IPS-18a (cell line): ENCODE data around the gene COMMD6.

Experiments used
- H3K27ac ChIP-seq: one replicate; pipeline ENCODE4 v1.5.1; 2013; ENCODE audit warnings: low read length
- H3K27me3 ChIP-seq: one replicate; pipeline ENCODE4 v1.6.1; 2013; ENCODE audit warnings: mild to moderate bottlenecking, low read length; ENCODE audit not compliant: control insufficient read depth, insufficient read depth
- H3K36me3 ChIP-seq: one replicate; pipeline ENCODE4 v1.6.1; 2013; ENCODE audit warnings: low read depth, low read length; ENCODE audit not compliant: control insufficient read depth
- H3K4me1 ChIP-seq: one replicate; pipeline ENCODE4 v1.6.1; 2013; ENCODE audit warnings: low read depth, low read length; ENCODE audit not compliant: control insufficient read depth
- H3K4me3 ChIP-seq: one replicate; pipeline ENCODE4 v1.5.1; 2013; ENCODE audit warnings: low read length
- H3K9ac ChIP-seq: one replicate; pipeline ENCODE4 v1.6.1; 2013; ENCODE audit warnings: mild to moderate bottlenecking, low read length, moderate library complexity
- H3K9me3 ChIP-seq: one replicate; pipeline ENCODE4 v1.6.1; 2013; ENCODE audit warnings: low read depth, low read length; ENCODE audit not compliant: control insufficient read depth

The COMMD6 gene

GRCh38 chr13:75537401-75538365 is at the start of gene COMMD6:
TSS of gene COMMD6 (minus strand) at chr13:75537841. CDS start at chr13:75537805, 36 bp downstream.
- H3K27me3 ChIP-seq = no peaks in the 10 kb centered on the region
- peak within 1 kb of the TSS; percentile 93 for H3K4me3 ChIP-seq
- peak within 1 kb of the TSS; percentile 80 for H3K27ac ChIP-seq
- H3K9me3 ChIP-seq = no peaks in the 10 kb centered on the region
- no peaks in the 10 kb centered on the region for H3K36me3 ChIP-seq
- H3K4me1 ChIP-seq = peaks cover 7% of the 10 kb centered on the region
- H3K9ac ChIP-seq = peak within 1 kb of the TSS; percentile 75

- Histone ChIP-seq H3K4me3 (no peak overlapping the region), H3K27me3 (no peaks in the 10 kb centered on the region), H3K9ac (no peak overlapping the region), H3K36me3 (no peaks in the 10 kb centered on the region), H3K27ac (no peak overlapping the region), H3K4me1 (peaks cover 3% of the 10 kb centered on the region), H3K9me3 (peaks cover 4% of the 10 kb centered on the region)
These were observed 47.5 kb upstream of the COMMD6 start for GRCh38 chr13:75585153-75585552.

GRCh38 chr13:75583091-75583490 is 45.5 kb upstream of the COMMD6 start:
- peaks cover 4% of the 10 kb centered on the region for H3K9me3 ChIP-seq
- no peak overlapping the region for H3K9ac ChIP-seq
- H3K4me1 ChIP-seq = peaks cover 3% of the 10 kb centered on the region
- H3K27me3 ChIP-seq = no peaks in the 10 kb centered on the region
- H3K4me3 ChIP-seq = no peak overlapping the region
- H3K36me3 ChIP-seq = no peaks in the 10 kb centered on the region
- no peak overlapping the region for H3K27ac ChIP-seq

- Histone ChIP-seq H3K36me3 (no peaks in the 10 kb centered on the region), H3K9me3 (peaks cover 4% of the 10 kb centered on the region), H3K27ac (no peak overlapping the region)
These were observed 44.4 kb upstream of the COMMD6 start for GRCh38 chr13:75581874-75582640.

GRCh38 chr13:75579529-75579928 is 41.9 kb upstream of the COMMD6 start:
- no peak overlapping the region for H3K4me3 ChIP-seq
- H3K36me3 ChIP-seq = peaks cover 5% of the 10 kb centered on the region
- no peak overlapping the region for H3K27ac ChIP-seq
- H3K9ac ChIP-seq = no peak overlapping the region
- no peaks in the 10 kb centered on the region for H3K4me1 ChIP-seq
- no peaks in the 10 kb centered on the region for H3K9me3 ChIP-seq
- H3K27me3 ChIP-seq = no peaks in the 10 kb centered on the region

More at GRCh38 chr13:75581874-75582640, 44.4 kb upstream of the COMMD6 start:
- H3K4me3 ChIP-seq = no peak overlapping the region
- H3K27me3 ChIP-seq = no peaks in the 10 kb centered on the region
- no peak overlapping the region for H3K9ac ChIP-seq
- H3K4me1 ChIP-seq = no peaks in the 10 kb centered on the region

GRCh38 chr13:75569576-75569975 is 31.9 kb upstream of the COMMD6 start:
- no peak overlapping the region for H3K9ac ChIP-seq

GRCh38 chr13:75566658-75567057 is 29.0 kb upstream of the COMMD6 start:
- no peak overlapping the region for H3K27ac ChIP-seq
- H3K4me3 ChIP-seq = no peak overlapping the region
- no peaks in the 10 kb centered on the region for H3K4me1 ChIP-seq
- no peak overlapping the region for H3K9ac ChIP-seq
- no peaks in the 10 kb centered on the region for H3K27me3 ChIP-seq
- H3K36me3 ChIP-seq = peaks cover 15% of the 10 kb centered on the region
- H3K9me3 ChIP-seq = no peaks in the 10 kb centered on the region

More at GRCh38 chr13:75569576-75569975, 31.9 kb upstream of the COMMD6 start:
- no peak overlapping the region for H3K4me3 ChIP-seq
- no peaks in the 10 kb centered on the region for H3K27me3 ChIP-seq
- H3K9me3 ChIP-seq = no peaks in the 10 kb centered on the region
- peaks cover 22% of the 10 kb centered on the region for H3K36me3 ChIP-seq
- no peak overlapping the region for H3K27ac ChIP-seq
- H3K4me1 ChIP-seq = no peaks in the 10 kb centered on the region

- H3K27me3 ChIP-seq = no peaks in the 10 kb centered on the region
- no peak overlapping the region for H3K9ac ChIP-seq
- H3K4me3 ChIP-seq = no peak overlapping the region
- H3K36me3 ChIP-seq = peaks cover 9% of the 10 kb centered on the region
- H3K9me3 ChIP-seq = no peaks in the 10 kb centered on the region
- no peaks in the 10 kb centered on the region for H3K4me1 ChIP-seq
- no peak overlapping the region for H3K27ac ChIP-seq
These were observed 20.7 kb upstream of the COMMD6 start for GRCh38 chr13:75558145-75558840.

- Histone ChIP-seq H3K36me3 (peaks cover 9% of the 10 kb centered on the region), H3K9ac (no peak overlapping the region), H3K9me3 (no peaks in the 10 kb centered on the region), H3K27me3 (no peaks in the 10 kb centered on the region), H3K4me3 (no peak overlapping the region), H3K4me1 (no peaks in the 10 kb centered on the region), H3K27ac (no peak overlapping the region)
These were observed 19.3 kb upstream of the COMMD6 start for GRCh38 chr13:75556961-75557360.

- H3K36me3 ChIP-seq = peaks cover 8% of the 10 kb centered on the region
- H3K9me3 ChIP-seq = no peaks in the 10 kb centered on the region
- no peak overlapping the region for H3K27ac ChIP-seq
- no peak overlapping the region for H3K4me3 ChIP-seq
- no peaks in the 10 kb centered on the region for H3K27me3 ChIP-seq
- H3K9ac ChIP-seq = no peak overlapping the region
- peaks cover under 1% of the 10 kb centered on the region for H3K4me1 ChIP-seq
These were observed 18.2 kb upstream of the COMMD6 start for GRCh38 chr13:75555836-75556235.

GRCh38 chr13:75554981-75555380 is 17.3 kb upstream of the COMMD6 start:
- no peak overlapping the region for H3K4me3 ChIP-seq
- no peak overlapping the region for H3K27ac ChIP-seq
- H3K4me1 ChIP-seq = peaks cover 5% of the 10 kb centered on the region
- no peak overlapping the region for H3K9ac ChIP-seq
- peaks cover 4% of the 10 kb centered on the region for H3K36me3 ChIP-seq
- no peaks in the 10 kb centered on the region for H3K27me3 ChIP-seq
- H3K9me3 ChIP-seq = no peaks in the 10 kb centered on the region
